H1 (cell line): ENCODE data around the gene FREM1. TPM values are rescaled to one million over a fixed set of nuclear protein-coding genes. Genes with fewer than 3 reads are reported as not detected.

ENCODE experiments used
- CTCF ChIA-PET: fragments of 300-600 bp; sonication (Branson Sonifier 250); formaldehyde crosslinking; loops from one replicate; lab custom pipeline; 2021; ENCODE audit not compliant: partially characterized antibody; lab: Charles Lee
- POLR2A ChIA-PET: fragments of 300-600 bp; sonication (Branson Sonifier 250); formaldehyde crosslinking; loops from one replicate; lab custom pipeline; 2021; ENCODE audit warnings: inconsistent platforms; ENCODE audit not compliant: partially characterized antibody; lab: Charles Lee
- DNase-seq, 2 experiments: peaks; one replicate each; pipeline versions ENCODE4 v3.0.0 to v3.0.0-alpha.2; 2010 to 2022; ENCODE audit warnings: low spot score in 2 of 2, low read depth in 1 of 2, mixed read lengths in 1 of 2
- FAIRE-seq: peaks from 2 replicates; lab custom pipeline; 2011; peaks lifted over from hg19 to GRCh38; lab: Jason Lieb, UNC
- H2AFZ ChIP-seq: 2 replicates; pipeline ENCODE4 v1.8.1; 2012; ENCODE audit warnings: low read length, inconsistent platforms
- H2AK5ac ChIP-seq: 2 replicates; pipeline ENCODE4 v1.6.1; 2013; ENCODE audit warnings: low read depth, low read length
- H2BK120ac ChIP-seq: replicated peaks from 2 replicates; pipeline ENCODE3; 2013; ENCODE audit warnings: low read depth, low read length, inconsistent platforms
- H2BK12ac ChIP-seq: 2 replicates; pipeline ENCODE4 v1.6.1; 2013; ENCODE audit warnings: low read depth, low read length
- H2BK15ac ChIP-seq: 2 replicates; pipeline ENCODE4 v1.6.1; 2013; ENCODE audit warnings: low read length
- H2BK20ac ChIP-seq: 2 replicates; pipeline ENCODE4 v1.6.1; 2013; ENCODE audit warnings: low read length
- H2BK5ac ChIP-seq: 2 replicates; pipeline ENCODE4 v1.6.1; 2013; ENCODE audit warnings: low read depth, low read length
- H3K14ac ChIP-seq: 2 replicates; pipeline ENCODE4 v1.6.1; 2013; ENCODE audit warnings: inconsistent platforms; ENCODE audit not compliant: insufficient read length
- H3K18ac ChIP-seq: 2 replicates; pipeline ENCODE4 v1.6.1; 2013; ENCODE audit warnings: low read length; ENCODE audit errors: extremely low read depth
- H3K23ac ChIP-seq: 2 replicates; pipeline ENCODE4 v1.6.1; 2013; ENCODE audit warnings: inconsistent platforms; ENCODE audit not compliant: insufficient read length
- H3K23me2 ChIP-seq: 2 replicates; pipeline ENCODE4 v1.6.1; 2013; ENCODE audit warnings: low read depth, low read length
- H3K27ac ChIP-seq: 2 replicates; pipeline ENCODE4 v1.6.1; 2011; ENCODE audit warnings: low read depth, low read length, inconsistent platforms
- H3K27me3 ChIP-seq, 4 experiments: replicated peaks in 1 of 4; 1 replicate in 1 of 4; 2 replicates in 3 of 4; pipeline versions ENCODE4 v1.6.1 to v1.8.1; 2011 to 2013; ENCODE audit warnings: low read length in 3 of 4, mild to moderate bottlenecking in 3 of 4, inconsistent platforms in 2 of 4, mixed read lengths in 2 of 4, moderate library complexity in 1 of 4; ENCODE audit not compliant: control insufficient read depth in 3 of 4, insufficient read depth in 3 of 4; ENCODE audit errors: extremely low read depth in 1 of 4
- H3K36me3 ChIP-seq, 4 experiments: 2 replicates each; pipeline versions ENCODE4 v1.6.1 to v1.8.1; 2011 to 2013; ENCODE audit warnings: mild to moderate bottlenecking in 4 of 4, low read length in 3 of 4, moderate library complexity in 2 of 4, control low read depth in 1 of 4, inconsistent platforms in 1 of 4; ENCODE audit not compliant: insufficient read depth in 4 of 4, control insufficient read depth in 2 of 4
- H3K4ac ChIP-seq: replicated peaks from 2 replicates; pipeline ENCODE3; 2013; ENCODE audit warnings: low read length, low read depth, mixed read lengths, inconsistent platforms; ENCODE audit not compliant: insufficient read length
- H3K4me1 ChIP-seq, 4 experiments: replicated peaks in 1 of 4; 1 replicate in 1 of 4; 2 replicates in 3 of 4; pipeline versions ENCODE4 v1.6.1 to v1.8.1; 2011 to 2013; ENCODE audit warnings: low read length in 3 of 4, inconsistent platforms in 2 of 4, mixed read lengths in 1 of 4; ENCODE audit not compliant: insufficient read depth in 4 of 4, control insufficient read depth in 3 of 4
- H3K4me2 ChIP-seq, 2 experiments: 2 replicates each; pipeline versions ENCODE4 v1.6.1 to v1.8.1; 2011 to 2013; ENCODE audit warnings: low read depth in 2 of 2, low read length in 2 of 2, control low read depth in 1 of 2, inconsistent platforms in 1 of 2, mild to moderate bottlenecking in 1 of 2; ENCODE audit not compliant: insufficient read depth in 1 of 2
- H3K4me3 ChIP-seq, 4 experiments: fragments of 200-600, 300-600 bp in 1 of 4; sonication (generic), shearing (Covaris generic), sonication (Bioruptor Twin) in 1 of 4; 2 replicates each; pipeline versions ENCODE4 v1.5.1 to v1.8.1; 2011 to 2016; ENCODE audit warnings: low read length in 4 of 4, low read depth in 3 of 4, control low read depth in 2 of 4, inconsistent platforms in 2 of 4, mild to moderate bottlenecking in 2 of 4, mixed read lengths in 1 of 4, moderate library complexity in 1 of 4; ENCODE audit not compliant: insufficient read depth in 2 of 4; ENCODE audit errors: extremely low read depth in 1 of 4
- H3K56ac ChIP-seq: replicated peaks from 2 replicates; pipeline ENCODE3; 2013; ENCODE audit warnings: low read depth, mild to moderate bottlenecking, mixed read lengths, low read length, inconsistent platforms; ENCODE audit not compliant: insufficient read length
- H3K79me1 ChIP-seq: 2 replicates; pipeline ENCODE4 v1.6.1; 2013; ENCODE audit warnings: low read depth, low read length, control low read depth
- H3K79me2 ChIP-seq, 2 experiments: 2 replicates each; pipeline versions ENCODE4 v1.6.1 to v1.8.1; 2012 to 2013; ENCODE audit warnings: low read length in 2 of 2, mild to moderate bottlenecking in 2 of 2, inconsistent platforms in 1 of 2; ENCODE audit not compliant: insufficient read depth in 2 of 2, control insufficient read depth in 1 of 2
- H3K9ac ChIP-seq, 4 experiments: replicated peaks in 1 of 4; 1 replicate in 1 of 4; 2 replicates in 3 of 4; pipeline versions ENCODE4 v1.6.1 to v1.8.1; 2011 to 2013; ENCODE audit warnings: low read depth in 3 of 4, low read length in 3 of 4, control low read depth in 2 of 4, mild to moderate bottlenecking in 2 of 4, moderate library complexity in 2 of 4, inconsistent platforms in 1 of 4; ENCODE audit errors: extremely low read depth in 1 of 4
- H3K9me3 ChIP-seq, 2 experiments: 2 replicates each; pipeline versions ENCODE4 v1.6.1 to v1.8.1; 2012 to 2013; ENCODE audit warnings: mild to moderate bottlenecking in 2 of 2, moderate library complexity in 2 of 2, control low read depth in 1 of 2, inconsistent platforms in 1 of 2, low read depth in 1 of 2, low read length in 1 of 2, mixed read lengths in 1 of 2; ENCODE audit not compliant: insufficient read depth in 2 of 2
- H4K20me1 ChIP-seq, 2 experiments: replicated peaks in 1 of 2; 2 replicates each; pipeline versions ENCODE3 to v1.8.1; 2011 to 2013; ENCODE audit warnings: inconsistent platforms in 2 of 2, low read length in 2 of 2, mild to moderate bottlenecking in 1 of 2; ENCODE audit not compliant: insufficient read depth in 2 of 2, control insufficient read depth in 1 of 2
- H4K5ac ChIP-seq: 2 replicates; pipeline ENCODE4 v1.6.1; 2013; ENCODE audit warnings: low read length, low read depth, mixed read lengths, inconsistent platforms; ENCODE audit not compliant: insufficient read length
- H4K8ac ChIP-seq: 2 replicates; pipeline ENCODE4 v1.8.0; 2013; ENCODE audit warnings: mild to moderate bottlenecking, moderate library complexity, low read length, inconsistent platforms; ENCODE audit not compliant: insufficient read depth; ENCODE audit errors: extremely low read depth
- H4K91ac ChIP-seq: replicated peaks from 2 replicates; pipeline ENCODE3; 2013; ENCODE audit warnings: low read length, mixed read lengths, inconsistent platforms; ENCODE audit not compliant: insufficient read length
- NANOG ChIP-seq: IDR thresholded peaks from 2 replicates; pipeline ENCODE4 v1.6.1; 2011; ENCODE audit warnings: low read length, low read depth, mild to moderate bottlenecking, inconsistent platforms; ENCODE audit not compliant: insufficient read depth, poor library complexity, severe bottlenecking
- POLR2A ChIP-seq, 2 experiments: IDR thresholded peaks; 1 replicate in 1 of 2; 2 replicates in 1 of 2; pipeline ENCODE4 v1.6.1; 2011; ENCODE audit warnings: low read depth in 2 of 2, low read length in 2 of 2, mild to moderate bottlenecking in 2 of 2; ENCODE audit errors: control extremely low read depth in 1 of 2
- SIN3A ChIP-seq, 2 experiments: IDR thresholded peaks in 1 of 2; conservative IDR thresholded peaks in 1 of 2; 2 replicates each; pipeline ENCODE4 v1.6.1; 2011 to 2012; ENCODE audit warnings: low read length in 2 of 2, improper control_type of control experiment in 1 of 2, low read depth in 1 of 2, mild to moderate bottlenecking in 1 of 2
- WGBS, 2 experiments: shearing (Covaris generic) in 1 of 2; methylation state at CpG; one replicate each; pipeline versions ENCODE4 v1.1.6 to v1.1.7; 2013 to 2015; ENCODE audit warnings: low lambda C conversion rate in 2 of 2, mixed read lengths in 2 of 2, inconsistent platforms in 1 of 2, low coverage in 1 of 2, missing lambda C conversion rate in 1 of 2; ENCODE audit not compliant: insufficient replicate concordance in 2 of 2, insufficient coverage in 1 of 2, insufficient read length in 1 of 2; ENCODE audit errors: extremely low coverage in 1 of 2, missing lambda C conversion rate in 1 of 2; 5-methylcytosine and 5-hydroxymethylcytosine counted together
- polyA plus RNA-seq, 7 experiments: library from polyadenylated mRNA; depleted of rRNA in 3 of 7; stranded (reverse) in 5 of 7; unstranded in 2 of 7; fragments of >200 nt in 5 of 7; fragments of 200-250 nt in 2 of 7; gene quantifications; 1 replicate in 5 of 7; 2 replicates in 1 of 7; 4 replicates in 1 of 7; pipeline versions ENCODE4 v1.2.1 to v1.2.3, GENCODE V29; 2011 to 2013; ENCODE audit warnings: missing spikeins in 2 of 7, mixed read lengths in 2 of 7
- total RNA-seq: library from RNA; stranded (reverse); fragmentation: NEBNext Ultra II Directional; extraction: Animal tissue kit (Norgen Biotek cat#: 25700); gene quantifications from 2 replicates; pipeline ENCODE4 v1.2.1, GENCODE V29; 2021

The FREM1 gene
- total and polyA plus RNA-seq, 2 of the 8 experiments (the other 6 are each of a cell fraction or from before 2014, with no cell fraction given) = 2.6 to 3.1 TPM

- Histone ChIP-seq H4K20me1 (no peaks in the 10 kb centered on the region), H2BK20ac (no peak overlapping the region), H2AK5ac (no peak overlapping the region), H2BK120ac (no peak overlapping the region), H2BK15ac (no peak overlapping the region), H4K91ac (no peak overlapping the region), H2BK12ac (no peak overlapping the region), H2BK5ac (no peak overlapping the region), H3K4me1 (peaks cover 9 to 30% (median 23%) of the 10 kb centered on the region in 4 experiments), H3K23ac (no peak overlapping the region), H3K4ac (no peak overlapping the region), H3K79me2 (no peaks in the 10 kb centered on the region), H4K5ac (no peak overlapping the region), H3K9me3 (no peaks in the 10 kb centered on the region), H3K27ac (no peak overlapping the region), H3K27me3 (no peaks in the 10 kb centered on the region), H3K23me2 (peaks cover 4% of the 10 kb centered on the region), H3K18ac (no peak overlapping the region), H3K56ac (no peak overlapping the region), H3K36me3 (no peaks in the 10 kb centered on the region), H3K4me2 (peak overlapping the region in 1 of 2 experiments; percentile 94; a peak in 2 of 4 replicates), H3K4me3 (peak overlapping the region in 1 of 4 experiments; percentile 5; a peak in 1 of 8 replicates), H3K9ac (no peak overlapping the region; a peak in 1 of 7 replicates), H3K79me1 (no peaks in the 10 kb centered on the region), H4K8ac (no peak overlapping the region), H2AFZ (no peak overlapping the region), H3K14ac (no peak overlapping the region)
- FAIRE-seq (peak; percentile 77), DNase-seq (no peak)
- ChIA-PET POLR2A (interaction anchor here (1.3 kb wide), 1 partner anchor 12 kb away, joined by 3 read pairs; no protein-coding TSS in a partner anchor), CTCF (interaction anchor here (0.6 to 2.1 kb wide), 6 partner anchors 9 to 90 kb away, joined by 3 to 6 read pairs (median 4); no protein-coding TSS in a partner anchor)
- TF ChIP-seq SIN3A (conservative IDR thresholded peaks at IDR 0.05 in 1 of 2, IDR thresholded peaks at IDR 0.05 in 1 of 2; ENCODE audit: low read depth in 1 of 2, low read length in 2 of 2) (0 out of 4 replicates have a peak, but pooled peaks of 1 of the 2 experiments have one; percentile 27), POLR2A (IDR thresholded peaks at IDR 0.05; ENCODE audit: control extremely low read depth in 1 of 2, low read depth in 2 of 2, low read length in 2 of 2) (no peak), NANOG (peak; percentile 4)
- WGBS, 2 experiments = 67% methylated on average over 5 of the region's 5 CpGs; no CpG with 5 or more reads in 1 of the 2 experiments
Observed at GRCh38 chr9:14907360-14907685, 2.9 kb downstream of the FREM1 start.
